ENCODE measurements around the gene HEXIM1.

HEXIM1 gene

GRCh38 chr17:45130681-45131615, 17.3 kb upstream of the HEXIM1 start:
- DNase-seq: no peak

- DNase-seq: no peak
Observed at GRCh38 chr17:45131616-45132319, 16.5 kb upstream of the HEXIM1 start.

- peak; percentile 52 for DNase-seq
Observed at GRCh38 chr17:45132320-45132571, 16.0 kb upstream of the HEXIM1 start, which contains the start of gene PLCD3. TSS of gene PLCD3 (minus strand) at chr17:45132515. CDS start at chr17:45132410, 105 bp downstream.

- peak; percentile 51 for DNase-seq
Observed at GRCh38 chr17:45132572-45133463, 15.5 kb upstream of the HEXIM1 start.

GRCh38 chr17:45135192-45135977, 12.9 kb upstream of the HEXIM1 start, which contains the start of gene ACBD4:
TSS of gene ACBD4 (plus strand) at chr17:45135687. CDS start at chr17:45136145, 458 bp downstream.
- peak; percentile 96 for DNase-seq

- no peak for DNase-seq
Observed at GRCh38 chr17:45135978-45136791, 12.1 kb upstream of the HEXIM1 start.

GRCh38 chr17:45136846-45137560, 11.3 kb upstream of the HEXIM1 start:
- DNase-seq: no peak

GRCh38 chr17:45137561-45138305, 10.5 kb upstream of the HEXIM1 start:
- no peak for DNase-seq

- no peak for DNase-seq
Observed at GRCh38 chr17:45138911-45139532, 9.3 kb upstream of the HEXIM1 start.

- no peak for DNase-seq
Observed at GRCh38 chr17:45139533-45139920, 8.7 kb upstream of the HEXIM1 start.

- no peak for DNase-seq
Observed at GRCh38 chr17:45143094-45143670, 5.1 kb upstream of the HEXIM1 start.

GRCh38 chr17:45143767-45144198, 4.5 kb upstream of the HEXIM1 start:
- no peak for DNase-seq

GRCh38 chr17:45144199-45145034, 3.9 kb upstream of the HEXIM1 start:
- DNase-seq: no peak

- no peak for DNase-seq
Observed at GRCh38 chr17:45145035-45145389, 3.3 kb upstream of the HEXIM1 start.

GRCh38 chr17:45146166-45146565, 2.1 kb upstream of the HEXIM1 start:
- no peak for DNase-seq

GRCh38 chr17:45146592-45146889, 1.7 kb upstream of the HEXIM1 start:
- DNase-seq: no peak

GRCh38 chr17:45146890-45147580, 1.2 kb upstream of the HEXIM1 start:
- no peak for DNase-seq
